RWPE2 (cell line): ENCODE data around the gene DMD.

Experiments used
- ATAC-seq: fragments of 200-7000 bp; cut with Tn5 transposase; 3 replicates; pipeline ENCODE4 v1.9.1; 2021; ENCODE audit warnings: low read depth
- DNase-seq: peaks from one replicate; pipeline ENCODE4 v3.0.0-alpha.2; 2020; ENCODE audit warnings: low spot score
- H3K27ac ChIP-seq: fragments of 450-650 bp; 2 replicates; pipeline ENCODE4 v1.5.1; 2017; ENCODE audit warnings: mild to moderate bottlenecking; ENCODE audit not compliant: poor library complexity, severe bottlenecking
- H3K27me3 ChIP-seq: fragments of 250-450 bp; sonication (Bioruptor Pico); 2 replicates; pipeline ENCODE4 v1.5.1; 2021; ENCODE audit warnings: mild to moderate bottlenecking, moderate library complexity; ENCODE audit not compliant: insufficient read depth, poor library complexity, severe bottlenecking
- H3K36me3 ChIP-seq: fragments of 250-450 bp; sonication (Bioruptor Pico); 2 replicates; pipeline ENCODE4 v1.5.1; 2020; ENCODE audit warnings: low read depth, mild to moderate bottlenecking, moderate library complexity
- H3K4me1 ChIP-seq: fragments of 250-450 bp; sonication (Bioruptor Pico); 2 replicates; pipeline ENCODE4 v1.5.1; 2021; ENCODE audit warnings: mild to moderate bottlenecking, moderate library complexity; ENCODE audit not compliant: insufficient read depth, poor library complexity, severe bottlenecking
- H3K4me3 ChIP-seq: fragments of 250-450 bp; sonication (Bioruptor Pico); 2 replicates; pipeline ENCODE4 v1.5.1; 2021; ENCODE audit warnings: mild to moderate bottlenecking, moderate library complexity; ENCODE audit not compliant: severe bottlenecking
- H3K9me3 ChIP-seq: fragments of 250-450 bp; sonication (Bioruptor Pico); 2 replicates; pipeline ENCODE4 v1.5.1; 2021; ENCODE audit warnings: mild to moderate bottlenecking, moderate library complexity; ENCODE audit not compliant: severe bottlenecking
- CTCF ChIP-seq: fragments of 450-650 bp; IDR thresholded peaks from one replicate; pipeline ENCODE4 v1.5.1; 2017; ENCODE audit warnings: mild to moderate bottlenecking, moderate library complexity; ENCODE audit not compliant: poor library complexity, severe bottlenecking

Gene DMD

GRCh38 chrX:31298916-31299315 lies 1912.4 kb downstream of the DMD start:
- Histone ChIP-seq H3K4me1 (peaks cover 10% of the 10 kb centered on the region), H3K27me3 (no peaks in the 10 kb centered on the region), H3K27ac (no peak overlapping the region), H3K9me3 (no peaks in the 10 kb centered on the region), H3K4me3 (no peak overlapping the region), H3K36me3 (no peaks in the 10 kb centered on the region)
- ATAC-seq (no peak), DNase-seq (no peak)
- TF ChIP-seq CTCF = no peak

GRCh38 chrX:31297881-31298280 lies 1913.5 kb downstream of the DMD start:
- H3K4me1 ChIP-seq = peaks cover 10% of the 10 kb centered on the region
- H3K27ac ChIP-seq = peak overlapping the region; percentile 20
- ATAC-seq = peak; percentile 83
- TF ChIP-seq CTCF = no peak
- no peak for DNase-seq
- no peaks in the 10 kb centered on the region for H3K27me3 ChIP-seq
- no peaks in the 10 kb centered on the region for H3K9me3 ChIP-seq
- H3K36me3 ChIP-seq = no peaks in the 10 kb centered on the region
- H3K4me3 ChIP-seq = no peak overlapping the region

- DNase-seq = no peak
- peaks cover 10% of the 10 kb centered on the region for H3K4me1 ChIP-seq
- H3K4me3 ChIP-seq = no peak overlapping the region
- no peak for ATAC-seq
- H3K27me3 ChIP-seq = no peaks in the 10 kb centered on the region
- no peak overlapping the region for H3K27ac ChIP-seq
- TF ChIP-seq CTCF = no peak
- no peaks in the 10 kb centered on the region for H3K36me3 ChIP-seq
- no peaks in the 10 kb centered on the region for H3K9me3 ChIP-seq
These were observed 1916.9 kb downstream of the DMD start for GRCh38 chrX:31294475-31294874.

- Histone ChIP-seq H3K27ac (no peak overlapping the region), H3K27me3 (no peaks in the 10 kb centered on the region), H3K36me3 (no peaks in the 10 kb centered on the region), H3K9me3 (no peaks in the 10 kb centered on the region), H3K4me1 (peaks cover 10% of the 10 kb centered on the region), H3K4me3 (no peak overlapping the region)
- peak; percentile 40 for TF ChIP-seq CTCF
- DNase-seq (no peak), ATAC-seq (no peak)
These were observed 1917.9 kb downstream of the DMD start for GRCh38 chrX:31293409-31293808.

GRCh38 chrX:31291131-31291530 lies 1920.2 kb downstream of the DMD start:
- H3K9me3 ChIP-seq = no peaks in the 10 kb centered on the region
- no peak for TF ChIP-seq CTCF
- H3K36me3 ChIP-seq = no peaks in the 10 kb centered on the region
- DNase-seq (no peak), ATAC-seq (no peak)
- H3K4me3 ChIP-seq = no peak overlapping the region
- no peak overlapping the region for H3K27ac ChIP-seq
- H3K27me3 ChIP-seq = no peaks in the 10 kb centered on the region
- no peaks in the 10 kb centered on the region for H3K4me1 ChIP-seq
